Left ventricle myocardium inferior (tissue), 1 donor: ENCODE measurements around the gene SLC9A3. TPM values are rescaled to one million over a fixed set of nuclear protein-coding genes. Genes with fewer than 3 reads are reported as not detected.

Experiments
- DNase-seq: peaks from one replicate; pipeline ENCODE4 v3.0.0-alpha.2; 2020
- H3K27ac ChIP-seq: fragments of 200-600 bp; replicated peaks from 2 replicates; pipeline ENCODE4 v1.8.0; 2021
- H3K27me3 ChIP-seq: fragments of 200-600 bp; 2 replicates; pipeline ENCODE4 v1.8.0; 2021; ENCODE audit warnings: low read depth
- H3K36me3 ChIP-seq: fragments of 200-600 bp; 2 replicates; pipeline ENCODE4 v1.8.0; 2021
- H3K4me1 ChIP-seq: fragments of 200-600 bp; 2 replicates; pipeline ENCODE4 v1.8.0; 2021
- H3K4me3 ChIP-seq: fragments of 200-600 bp; 2 replicates; pipeline ENCODE4 v1.8.0; 2021; ENCODE audit warnings: mild to moderate bottlenecking, moderate library complexity
- H3K9me3 ChIP-seq: fragments of 200-600 bp; replicated peaks from 2 replicates; pipeline ENCODE4 v1.8.0; 2021
- intact Hi-C: fragments of 100-400 bp; cut with micrococcal nuclease; formaldehyde crosslinking; loops from one replicate; pipeline ENCODE4 v1.11.0; 2022
- total RNA-seq: library from RNA; stranded (reverse); fragmentation: NEBNext Ultra II Directional; extraction: Animal tissue kit (Norgen Biotek cat#: 25700); gene quantifications from one replicate; pipeline ENCODE4 v1.2.1, GENCODE V29; 2021
- TF ChIP-seq, protein P1 (sequence below): fragments of 200-600 bp; IDR thresholded peaks from 2 replicates; pipeline ENCODE4 v1.8.0; 2021; ENCODE audit warnings: antibody characterized with exemption, mild to moderate bottlenecking, borderline replicate concordance
- donor health status: DM: no; HTN: yes; CAD: no; lungs with severe emphysema.

SLC9A3 gene
- total RNA-seq, 1 donor from 2014 or later = 0.91 TPM

DNA sequence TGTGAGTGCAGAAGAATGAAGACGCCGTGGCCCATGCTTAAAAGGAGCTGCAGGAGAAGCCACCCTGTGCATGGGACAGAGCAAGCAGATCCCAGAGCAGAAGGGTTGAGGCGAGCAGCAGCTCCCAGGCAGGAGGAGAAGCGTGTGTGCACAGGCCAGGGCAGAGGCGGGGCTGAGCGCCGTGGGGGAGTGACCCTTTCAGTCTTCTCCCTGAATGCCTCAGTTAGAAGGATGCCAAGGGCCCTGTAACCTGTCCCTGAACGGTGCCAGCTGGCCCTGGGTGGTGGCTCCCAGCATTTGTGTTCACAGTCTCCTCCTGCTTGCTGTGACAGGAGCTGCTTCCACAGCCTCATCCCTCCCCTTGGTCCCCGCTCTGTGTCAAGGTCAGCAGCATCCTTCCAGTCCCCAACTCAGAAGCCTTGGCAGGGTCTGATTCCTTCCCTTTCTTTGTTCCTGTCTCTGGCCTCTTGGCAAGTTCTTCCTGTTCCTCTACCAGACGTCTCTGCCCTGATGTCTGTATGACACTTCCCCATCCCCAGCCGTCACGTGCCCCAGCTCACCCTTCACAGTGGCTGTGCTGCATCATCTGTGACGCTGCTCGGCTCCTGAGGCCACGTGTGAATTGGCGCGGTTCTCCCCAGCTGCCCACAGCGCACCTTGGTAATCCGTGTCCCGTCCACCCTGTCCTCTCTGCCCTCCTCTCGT, 76.0 kb downstream of the SLC9A3 start:
- no peak overlapping the region for H3K4me3 ChIP-seq
- H3K27ac ChIP-seq = no peak overlapping the region
- no peaks in the 10 kb centered on the region for H3K27me3 ChIP-seq
- H3K4me1 ChIP-seq = peaks cover 19% of the 10 kb centered on the region
- H3K9me3 ChIP-seq = peaks cover 24% of the 10 kb centered on the region
- peak; percentile 55 for DNase-seq
- intact Hi-C loops = no loop called here
- peaks cover 64% of the 10 kb centered on the region for H3K36me3 ChIP-seq
- TF ChIP-seq, protein P1, sequence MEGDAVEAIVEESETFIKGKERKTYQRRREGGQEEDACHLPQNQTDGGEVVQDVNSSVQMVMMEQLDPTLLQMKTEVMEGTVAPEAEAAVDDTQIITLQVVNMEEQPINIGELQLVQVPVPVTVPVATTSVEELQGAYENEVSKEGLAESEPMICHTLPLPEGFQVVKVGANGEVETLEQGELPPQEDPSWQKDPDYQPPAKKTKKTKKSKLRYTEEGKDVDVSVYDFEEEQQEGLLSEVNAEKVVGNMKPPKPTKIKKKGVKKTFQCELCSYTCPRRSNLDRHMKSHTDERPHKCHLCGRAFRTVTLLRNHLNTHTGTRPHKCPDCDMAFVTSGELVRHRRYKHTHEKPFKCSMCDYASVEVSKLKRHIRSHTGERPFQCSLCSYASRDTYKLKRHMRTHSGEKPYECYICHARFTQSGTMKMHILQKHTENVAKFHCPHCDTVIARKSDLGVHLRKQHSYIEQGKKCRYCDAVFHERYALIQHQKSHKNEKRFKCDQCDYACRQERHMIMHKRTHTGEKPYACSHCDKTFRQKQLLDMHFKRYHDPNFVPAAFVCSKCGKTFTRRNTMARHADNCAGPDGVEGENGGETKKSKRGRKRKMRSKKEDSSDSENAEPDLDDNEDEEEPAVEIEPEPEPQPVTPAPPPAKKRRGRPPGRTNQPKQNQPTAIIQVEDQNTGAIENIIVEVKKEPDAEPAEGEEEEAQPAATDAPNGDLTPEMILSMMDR = no peak

DNA sequence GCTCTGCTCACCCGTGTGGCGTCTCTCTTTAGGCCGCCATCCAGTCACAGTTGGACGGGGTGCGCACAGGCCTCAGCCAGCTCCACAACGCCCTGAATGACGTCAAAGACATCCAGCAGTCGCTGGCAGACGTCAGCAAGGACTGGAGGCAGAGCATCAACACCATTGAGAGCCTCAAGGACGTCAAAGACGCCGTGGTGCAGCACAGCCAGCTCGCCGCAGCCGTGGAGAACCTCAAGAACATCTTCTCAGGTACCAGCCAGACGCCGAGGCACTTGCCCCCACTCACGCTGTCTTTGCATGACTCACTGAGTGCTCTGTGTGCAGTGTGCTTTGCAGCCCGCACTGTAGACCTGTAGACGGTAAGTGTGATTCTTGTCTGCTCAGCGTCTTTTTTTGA, 76.7 kb downstream of the SLC9A3 start:
- Histone ChIP-seq H3K4me1 (peaks cover 25% of the 10 kb centered on the region), H3K9me3 (peaks cover 19% of the 10 kb centered on the region), H3K36me3 (peaks cover 57% of the 10 kb centered on the region), H3K4me3 (no peak overlapping the region), H3K27me3 (no peaks in the 10 kb centered on the region), H3K27ac (no peak overlapping the region)
- intact Hi-C loops = no loop called here
- TF ChIP-seq, protein P1 = no peak
- DNase-seq = peak; percentile 11

DNA sequence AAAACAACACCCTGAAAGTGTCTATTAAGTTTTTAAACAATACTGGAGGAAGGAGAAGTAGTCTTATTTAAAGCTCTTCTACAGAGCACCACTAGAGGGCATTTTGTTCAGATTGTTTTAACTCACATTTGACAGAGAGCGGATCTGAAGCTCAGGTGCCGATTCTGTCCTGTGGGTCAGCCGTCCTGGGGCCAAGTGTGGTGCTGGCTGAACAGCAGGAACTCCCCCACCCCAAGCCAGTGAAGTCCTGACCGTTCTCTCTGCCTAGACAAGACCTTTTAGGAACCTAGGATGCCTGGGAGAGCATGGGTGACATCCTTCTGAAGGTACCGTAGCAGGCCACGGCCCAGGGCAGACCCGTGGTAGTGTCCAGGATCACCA, 77.4 kb downstream of the SLC9A3 start:
- peaks cover 51% of the 10 kb centered on the region for H3K36me3 ChIP-seq
- no peaks in the 10 kb centered on the region for H3K27me3 ChIP-seq
- DNase-seq = no peak
- TF ChIP-seq, protein P1 = peak; percentile 64
- peaks cover 32% of the 10 kb centered on the region for H3K4me1 ChIP-seq
- intact Hi-C loops = no loop called here
- peaks cover 13% of the 10 kb centered on the region for H3K9me3 ChIP-seq
- H3K4me3 ChIP-seq = no peak overlapping the region
- H3K27ac ChIP-seq = no peak overlapping the region

DNA sequence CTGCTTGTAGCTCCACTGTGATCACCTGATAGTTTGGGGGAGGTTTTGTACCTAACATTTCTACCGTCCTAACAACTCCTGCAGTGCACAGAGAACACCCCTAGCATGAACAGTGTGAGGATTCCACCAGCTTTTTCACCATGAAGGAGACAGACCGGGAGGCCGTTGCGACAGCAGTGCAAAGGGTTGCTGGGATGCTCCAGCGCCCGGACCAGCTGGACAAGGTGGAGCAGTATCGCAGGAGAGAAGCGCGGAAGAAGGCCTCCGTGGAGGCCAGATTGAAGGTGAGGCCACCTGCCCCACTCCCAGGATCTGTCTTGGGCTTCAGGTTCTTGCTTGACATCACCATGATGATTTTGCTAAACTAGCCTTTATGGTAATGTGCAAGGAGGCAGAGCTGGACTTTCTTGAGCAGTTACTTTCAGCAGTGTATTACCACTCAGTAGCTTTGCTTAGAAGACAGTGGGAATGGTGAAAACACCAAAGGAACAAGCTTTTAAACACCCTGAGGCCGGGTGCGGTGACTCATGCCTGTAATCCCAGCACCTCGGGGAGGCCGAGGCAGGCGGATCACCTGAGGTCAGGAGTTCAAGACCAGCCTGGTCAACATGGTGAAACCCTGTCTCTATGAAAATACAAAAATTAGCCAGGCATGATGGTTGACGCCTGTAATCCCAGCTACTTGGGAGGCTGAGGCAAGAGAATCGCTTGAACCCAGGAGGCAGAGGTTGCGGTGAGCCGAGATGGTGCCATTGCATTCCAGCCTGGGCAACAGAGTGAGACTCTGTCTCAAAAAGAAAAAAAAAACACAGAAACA, 78.0 kb downstream of the SLC9A3 start:
- DNase-seq = no peak
- Histone ChIP-seq H3K27me3 (no peaks in the 10 kb centered on the region), H3K4me3 (no peak overlapping the region), H3K36me3 (peaks cover 45% of the 10 kb centered on the region), H3K4me1 (peaks cover 32% of the 10 kb centered on the region), H3K9me3 (peaks cover 7% of the 10 kb centered on the region), H3K27ac (no peak overlapping the region)
- TF ChIP-seq, protein P1 = no peak
- intact Hi-C loops = no loop called here

DNA sequence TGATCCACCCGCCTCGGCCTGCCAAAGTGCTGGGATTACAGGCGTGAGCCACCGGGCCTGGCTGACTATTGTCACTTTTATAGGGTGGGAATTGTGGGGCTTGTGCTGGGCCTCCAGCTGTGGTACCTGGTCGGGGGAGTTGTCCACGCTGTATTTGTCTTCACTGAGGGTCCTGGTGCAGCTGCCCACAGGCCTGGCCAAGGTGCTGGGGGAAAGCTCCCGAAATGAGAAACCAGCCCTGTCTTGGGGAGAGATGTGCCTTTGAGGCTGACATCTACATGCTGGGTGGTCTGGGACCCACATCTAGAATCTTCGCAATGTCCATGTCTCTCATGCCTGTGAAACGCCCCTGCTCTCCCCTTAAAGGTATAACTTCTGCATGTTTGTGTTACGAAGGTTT, 78.7 kb downstream of the SLC9A3 start:
- TF ChIP-seq, protein P1 = no peak
- H3K27me3 ChIP-seq = no peaks in the 10 kb centered on the region
- H3K4me1 ChIP-seq = peaks cover 32% of the 10 kb centered on the region
- intact Hi-C loops = no loop called here
- DNase-seq = peak; percentile 11
- no peaks in the 10 kb centered on the region for H3K9me3 ChIP-seq
- H3K4me3 ChIP-seq = no peak overlapping the region
- no peak overlapping the region for H3K27ac ChIP-seq
- peaks cover 38% of the 10 kb centered on the region for H3K36me3 ChIP-seq
